ENCODE results near the gene CCDC179.

DNA sequence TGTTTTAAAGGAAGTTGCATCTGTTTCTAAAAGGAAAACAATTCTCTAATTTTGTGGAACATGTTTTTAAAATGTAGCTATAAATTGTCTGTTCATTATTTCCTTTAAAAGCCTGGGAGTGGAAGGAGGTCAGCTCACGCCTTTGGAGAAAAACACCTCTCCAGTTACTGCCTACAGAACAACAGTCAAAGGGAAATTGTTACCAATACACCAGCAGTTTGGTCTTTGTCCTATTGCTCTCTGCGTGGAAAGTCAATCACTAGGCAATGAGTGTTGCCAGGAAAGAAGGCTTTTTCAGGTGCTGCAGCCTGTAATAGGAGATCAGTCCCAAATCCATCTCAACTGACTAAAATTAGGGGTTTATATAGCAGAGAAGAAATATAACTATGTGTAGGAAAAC, 52.9 kb downstream of the CCDC179 start:
- TF ChIP-seq YY1 (IDR thresholded peaks at IDR 0.05; ENCODE audit: insufficient read depth, insufficient read length): no peak
- no peak for TF ChIP-seq ZNF274 (IDR thresholded peaks at IDR 0.05; ENCODE audit: low read depth, low read length)

All from NT2/D1 (cell line).